ENCODE measurements around the gene DOK3.

DNA sequence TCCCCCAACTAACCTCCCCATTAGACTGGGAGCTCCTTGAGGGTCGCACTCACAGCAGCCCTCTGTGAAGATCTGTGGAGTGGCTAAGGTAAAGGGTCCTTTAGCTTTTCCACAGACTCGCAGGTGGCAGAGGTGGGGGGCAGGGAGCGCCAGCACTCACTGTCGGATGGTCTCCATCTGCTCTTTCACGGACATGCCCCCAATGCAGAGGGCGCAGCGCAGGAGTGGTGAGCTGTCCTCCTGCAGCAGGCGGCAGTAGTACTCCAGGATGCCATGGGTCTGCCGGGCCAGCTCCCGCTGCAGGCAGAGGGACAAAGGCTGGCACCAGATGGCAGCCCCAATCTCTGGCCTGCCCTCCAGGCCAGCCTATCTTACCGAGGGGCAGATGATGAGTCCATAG is 4.9 kb upstream of the DOK3 start:
- TF ChIP-seq, protein P1, sequence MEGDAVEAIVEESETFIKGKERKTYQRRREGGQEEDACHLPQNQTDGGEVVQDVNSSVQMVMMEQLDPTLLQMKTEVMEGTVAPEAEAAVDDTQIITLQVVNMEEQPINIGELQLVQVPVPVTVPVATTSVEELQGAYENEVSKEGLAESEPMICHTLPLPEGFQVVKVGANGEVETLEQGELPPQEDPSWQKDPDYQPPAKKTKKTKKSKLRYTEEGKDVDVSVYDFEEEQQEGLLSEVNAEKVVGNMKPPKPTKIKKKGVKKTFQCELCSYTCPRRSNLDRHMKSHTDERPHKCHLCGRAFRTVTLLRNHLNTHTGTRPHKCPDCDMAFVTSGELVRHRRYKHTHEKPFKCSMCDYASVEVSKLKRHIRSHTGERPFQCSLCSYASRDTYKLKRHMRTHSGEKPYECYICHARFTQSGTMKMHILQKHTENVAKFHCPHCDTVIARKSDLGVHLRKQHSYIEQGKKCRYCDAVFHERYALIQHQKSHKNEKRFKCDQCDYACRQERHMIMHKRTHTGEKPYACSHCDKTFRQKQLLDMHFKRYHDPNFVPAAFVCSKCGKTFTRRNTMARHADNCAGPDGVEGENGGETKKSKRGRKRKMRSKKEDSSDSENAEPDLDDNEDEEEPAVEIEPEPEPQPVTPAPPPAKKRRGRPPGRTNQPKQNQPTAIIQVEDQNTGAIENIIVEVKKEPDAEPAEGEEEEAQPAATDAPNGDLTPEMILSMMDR (IDR thresholded peaks at IDR 0.05), result no peak
- TF ChIP-seq POLR2AphosphoS5 (IDR thresholded peaks at IDR 0.05; ENCODE audit: low read depth, low read length), result no peak
